Heart left ventricle (tissue), 16 donors: ENCODE measurements around the gene AGBL3. TPM values are rescaled to one million over a fixed set of nuclear protein-coding genes. Genes with fewer than 3 reads are reported as not detected.
"Not testable (repeated sequence)": the region's sequence is repeated elsewhere in the genome, so short reads cannot be mapped to it uniquely, and the experiment has no call there.

ENCODE experiments used
- ATAC-seq, 4 donors: fragments of 200-7000 bp; cut with Tn5 transposase; one replicate each; pipeline ENCODE4 v1.9.1; 2020 to 2022; ENCODE audit warnings: moderate library complexity in 4 of 4, mild to moderate bottlenecking in 3 of 4, moderate number of reproducible peaks in 1 of 4
- DNase-seq, 5 donors: peaks; one replicate each; pipeline ENCODE4 v3.0.0-alpha.2; 2020
- H3K27ac ChIP-seq, 12 donors: fragments of 200-600 bp; sonication (generic) in 4 of 12; one replicate each; pipeline versions ENCODE4 v1.5.0 to v1.8.0; 2016 to 2022; ENCODE audit warnings: mild to moderate bottlenecking in 2 of 12
- H3K27me3 ChIP-seq, 9 donors: fragments of 200-600 bp; sonication (generic) in 2 of 9; one replicate each; pipeline versions ENCODE4 v1.5.1 to v1.8.0; 2016 to 2022; ENCODE audit warnings: mild to moderate bottlenecking in 3 of 9
- H3K36me3 ChIP-seq, 9 donors: fragments of 200-600 bp; sonication (generic) in 2 of 9; one replicate each; pipeline versions ENCODE4 v1.5.0 to v1.8.0; 2018 to 2022; ENCODE audit warnings: mild to moderate bottlenecking in 2 of 9
- H3K4me1 ChIP-seq, 12 donors: fragments of 200-600 bp; sonication (generic) in 4 of 12; one replicate each; pipeline versions ENCODE4 v1.5.0 to v1.8.0; 2016 to 2022; ENCODE audit warnings: mild to moderate bottlenecking in 3 of 12
- H3K4me3 ChIP-seq, 12 donors: fragments of 200-600 bp; sonication (generic) in 4 of 12; one replicate each; pipeline versions ENCODE4 v1.5.0 to v1.8.0; 2017 to 2022; ENCODE audit warnings: mild to moderate bottlenecking in 9 of 12, moderate library complexity in 4 of 12
- H3K9me3 ChIP-seq, 12 donors: fragments of 200-600 bp; sonication (generic) in 4 of 12; one replicate each; pipeline versions ENCODE4 v1.5.0 to v1.8.0; 2016 to 2022; ENCODE audit warnings: mild to moderate bottlenecking in 1 of 12
- CTCF ChIP-seq, 12 donors: fragments of 200-600 bp; sonication (generic) in 4 of 12; IDR thresholded peaks; one replicate each; pipeline versions ENCODE4 v1.5.0 to v1.8.0; 2018 to 2022; ENCODE audit warnings: antibody characterized with exemption in 12 of 12, mild to moderate bottlenecking in 5 of 12
- POLR2A ChIP-seq, 2 donors: fragments of 450-650 bp; IDR thresholded peaks; one replicate each; pipeline ENCODE4 v1.6.1; 2017; ENCODE audit warnings: antibody characterized with exemption in 2 of 2, mild to moderate bottlenecking in 2 of 2, moderate library complexity in 2 of 2
- WGBS, 4 donors: extraction: QIAGEN DNeasy Blood & Tissue Kit in 2 of 4; methylation state at CpG; one replicate each; pipeline versions ENCODE4 v1.1.5 to v1.1.7; 2013 to 2018; 5-methylcytosine and 5-hydroxymethylcytosine counted together
- intact Hi-C, 10 donors: fragments of 100-400 bp; cut with DNase I; formaldehyde crosslinking; loops; one replicate each; pipeline versions ENCODE4 v1.11.1 to v1.14.2; 2022
- polyA plus RNA-seq, 2 donors: library from polyadenylated mRNA; stranded (reverse); fragments of 200-250 nt; gene quantifications; one replicate each; pipeline ENCODE4 v1.2.3, GENCODE V29; 2013
- total RNA-seq, 9 donors: library from RNA; depleted of rRNA in 2 of 9; stranded (reverse); fragments of >200 nt in 2 of 9; fragmentation: NEBNext Ultra II Directional in 3 of 9; extraction: Animal tissue kit (Norgen Biotek cat#: 25700) in 3 of 9; gene quantifications; one replicate each; pipeline versions ENCODE4 v1.1.0 to v1.2.4, GENCODE V29; 2016 to 2023
- donor health status: ischemic (EF 13 %, LVEDD 7.1; RV severe dilation, severe dysfunction).
- donor health status: healthy with polysubstance abuse.
- donor health status: DM: no; HTN: yes; CAD: no.
- donor health status: DM: no; HTN: no; CAD: no.
- donor health status: ischemic (EF 25% LVEDD 6.9; RV normal size, moderate dysfunction).
- donor health status: ischemic (EF 25% LVEDD 5.7; RV mildly dilated, moderate dysfunction).
- donor health status: healthy.
- donor health status: DM: yes; HTN: yes; CAD: no.
- donor health status: ischemic (EF 35%, LVEDD 5.7; RV mildly dilated, moderate dysfunction).
- donor health status: nonischemic (EF 11% LVEDD 7.7; RV severe dilation, severe dysfunction).
- donor health status: DM: yes; HTN: yes; CAD: no.
- donor health status: PGD.
- donor health status: ischemic (EF 29% LVEDD 5.4; RV normal size, mild dysfunction).
- donor health status: nonischemic (EF 23%, LVEDD 6.1; RV moderate dilation, normal function).

Gene AGBL3
- total and polyA plus RNA-seq, 11 donors = 0.40 to 1.5 (median 0.93) TPM

- H3K9me3 ChIP-seq = no peaks in the 10 kb centered on the region
- no peaks in the 10 kb centered on the region for H3K27me3 ChIP-seq
- intact Hi-C loops = loop anchor here in 1 of 10 donors (5.0 kb wide), 1 partner anchor 210 kb away; the partner anchor contains the start of gene CYREN
- DNase-seq (no peak), ATAC-seq (no peak)
- H3K27ac ChIP-seq = peak overlapping the region in 2 of 12 donors; percentile 11 to 28
- TF ChIP-seq POLR2A (IDR thresholded peaks at IDR 0.05) = no peak
- TF ChIP-seq CTCF (IDR thresholded peaks at IDR 0.05) = no peak
- peaks cover 0 to 19% (median 0%) of the 10 kb centered on the region in 12 donors for H3K4me1 ChIP-seq
- no peak overlapping the region for H3K4me3 ChIP-seq
- peaks cover 0 to 100% (median 89%) of the 10 kb centered on the region in 9 donors for H3K36me3 ChIP-seq
These were observed 24.0 kb upstream of the AGBL3 start for GRCh38 chr7:134962270-134962780.

- 70 to 86% (median 76%) methylated on average over 4 of the region's 4 CpGs for WGBS, 4 donors
- Histone ChIP-seq H3K4me1 (peaks cover 0 to 19% (median 0%) of the 10 kb centered on the region in 12 donors), H3K9me3 (no peaks in the 10 kb centered on the region), H3K36me3 (peaks cover 0 to 100% (median 82%) of the 10 kb centered on the region in 9 donors), H3K4me3 (no peak overlapping the region), H3K27me3 (no peaks in the 10 kb centered on the region), H3K27ac (peak overlapping the region in 2 of 12 donors; percentile 11 to 28)
- DNase-seq = no peak
- TF ChIP-seq CTCF (IDR thresholded peaks at IDR 0.05) (no peak), POLR2A (IDR thresholded peaks at IDR 0.05) (no peak)
- no peak for ATAC-seq
- intact Hi-C loops = loop anchor here in 1 of 10 donors (5.0 kb wide), 1 partner anchor 209 kb away; the partner anchor contains the start of gene CYREN
These were observed 23.3 kb upstream of the AGBL3 start for GRCh38 chr7:134963036-134963435.

- Histone ChIP-seq H3K36me3 (peaks cover 0 to 96% (median 55%) of the 10 kb centered on the region in 9 donors), H3K27ac (no peak overlapping the region), H3K4me3 (no peak overlapping the region), H3K27me3 (no peaks in the 10 kb centered on the region), H3K4me1 (peaks cover 0 to 19% (median 0%) of the 10 kb centered on the region in 12 donors), H3K9me3 (no peaks in the 10 kb centered on the region)
- intact Hi-C loops = no loop called here
- no peak for TF ChIP-seq POLR2A (IDR thresholded peaks at IDR 0.05)
- TF ChIP-seq CTCF (IDR thresholded peaks at IDR 0.05) = no peak
- no peak for DNase-seq
- no peak for ATAC-seq
- 92 to 94% (median 94%) methylated on average over 3 of the region's 3 CpGs for WGBS, 4 donors
These were observed 19.6 kb upstream of the AGBL3 start for GRCh38 chr7:134966691-134967090.

- H3K27me3 ChIP-seq = no peaks in the 10 kb centered on the region
- no peak overlapping the region for H3K27ac ChIP-seq
- intact Hi-C loops = no loop called here
- H3K4me3 ChIP-seq = no peak overlapping the region
- peaks cover 0 to 5% (median 0%) of the 10 kb centered on the region in 12 donors for H3K4me1 ChIP-seq
- TF ChIP-seq POLR2A (IDR thresholded peaks at IDR 0.05) (no peak), CTCF (IDR thresholded peaks at IDR 0.05) (no peak)
- peaks cover 0 to 82% (median 46%) of the 10 kb centered on the region in 9 donors for H3K36me3 ChIP-seq
- H3K9me3 ChIP-seq = no peaks in the 10 kb centered on the region
- ATAC-seq (no peak), DNase-seq (no peak)
- WGBS, 4 donors = 90 to 95% (median 92%) methylated on average over 4 of the region's 4 CpGs
These were observed 18.2 kb upstream of the AGBL3 start for GRCh38 chr7:134968110-134968509.

GRCh38 chr7:134981645-134982044, 4.7 kb upstream of the AGBL3 start:
- not testable (repeated sequence) for H3K27ac ChIP-seq, H3K36me3 ChIP-seq, ATAC-seq, H3K4me3 ChIP-seq, DNase-seq, H3K27me3 ChIP-seq, H3K4me1 ChIP-seq
- 96 to 100% (median 97%) methylated on average over 3 of the region's 3 CpGs for WGBS, 4 donors
- intact Hi-C loops = loop anchor here in 2 of 10 donors (10.0 kb wide), 2 partner anchors 163 to 183 kb away; partner anchors contain the start of gene TMEM140 (in 1 of the 2)
- peaks cover 0 to 15% (median 0%) of the 10 kb centered on the region in 12 donors for H3K9me3 ChIP-seq
